Measurements from ENCODE around the gene PIKFYVE. TPM values are rescaled to one million over a fixed set of nuclear protein-coding genes. Genes with fewer than 3 reads are reported as not detected.
"Not testable (repeated sequence)": the region's sequence is repeated elsewhere in the genome, so short reads cannot be mapped to it uniquely, and the experiment has no call there.

PIKFYVE gene
- total RNA-seq, 1 donor from 2014 or later, result 14.8 TPM

GRCh38 chr2:208379192-208379591 lies 113.1 kb downstream of the PIKFYVE start:
- intact Hi-C loops (cut with DNase I), result no loop called here
- no peak for ATAC-seq
- DNase-seq (ENCODE audit: missing footprints), result no peak

- intact Hi-C loops (cut with DNase I), result no loop called here
- ATAC-seq, result no peak
- no peak for DNase-seq (ENCODE audit: missing footprints)
Observed at GRCh38 chr2:208384637-208385036, 118.6 kb downstream of the PIKFYVE start.

GRCh38 chr2:208386541-208386940 lies 120.5 kb downstream of the PIKFYVE start:
- intact Hi-C loops (cut with DNase I), result no loop called here
- DNase-seq (ENCODE audit: missing footprints) (no peak), ATAC-seq (no peak)

GRCh38 chr2:208389940-208390339 lies 123.9 kb downstream of the PIKFYVE start:
- no peak for ATAC-seq
- intact Hi-C loops (cut with DNase I), result no loop called here
- DNase-seq (ENCODE audit: missing footprints), result no peak

- DNase-seq (ENCODE audit: missing footprints) (no peak), ATAC-seq (no peak)
- intact Hi-C loops (cut with DNase I), result no loop called here
Observed at GRCh38 chr2:208392300-208392699, 126.2 kb downstream of the PIKFYVE start.

GRCh38 chr2:208396796-208397195 lies 130.7 kb downstream of the PIKFYVE start:
- intact Hi-C loops (cut with DNase I); ATAC-seq; DNase-seq (ENCODE audit: missing footprints): not testable (repeated sequence)

- intact Hi-C loops (cut with DNase I), result no loop called here
- DNase-seq (ENCODE audit: missing footprints) (no peak), ATAC-seq (no peak)
Observed at GRCh38 chr2:208399201-208399600, 133.1 kb downstream of the PIKFYVE start.

- intact Hi-C loops (cut with DNase I), result no loop called here
- ATAC-seq, result no peak
- DNase-seq (ENCODE audit: missing footprints), result peak; percentile 65
Observed at GRCh38 chr2:208406474-208407451, 140.7 kb downstream of the PIKFYVE start, which contains the start of gene PTH2R. Gene PTH2R, plus strand, starts transcription at chr2:208406792. Its CDS starts 252 bp downstream, at chr2:208407044.

- no peak for DNase-seq (ENCODE audit: missing footprints)
- ATAC-seq, result no peak
- intact Hi-C loops (cut with DNase I), result no loop called here
Observed at GRCh38 chr2:208407667-208408066, 141.6 kb downstream of the PIKFYVE start.

Other genes starting within 250 kb of the PIKFYVE start
- 13.6 TPM for gene PLEKHM3, start 240.7 kb upstream of the PIKFYVE start, total RNA-seq
- gene CRYGD, start 141.7 kb upstream of the PIKFYVE start, total RNA-seq, result not detected
- gene CRYGC, start 136.4 kb upstream of the PIKFYVE start, total RNA-seq, result not detected
- not detected for gene CRYGB, start 120.1 kb upstream of the PIKFYVE start, total RNA-seq
- gene CRYGA, start 102.7 kb upstream of the PIKFYVE start, total RNA-seq, result not detected
- not detected for gene C2orf80, start 76.2 kb upstream of the PIKFYVE start, total RNA-seq
- gene IDH1, start 11.2 kb upstream of the PIKFYVE start, total RNA-seq, result 52.4 TPM
- gene PTH2R, start 140.5 kb downstream of the PIKFYVE start, total RNA-seq, result not detected